GM21381 (cell line): ENCODE measurements around the gene LRRC58.

ENCODE experiments used
- ATAC-seq: cut with Tn5 transposase; IDR thresholded peaks from one replicate; pipeline ENCODE4 v1.9.1; 2021; ENCODE audit warnings: mild to moderate bottlenecking, moderate library complexity; ENCODE audit not compliant: unreplicated experiment

Gene LRRC58

DNA sequence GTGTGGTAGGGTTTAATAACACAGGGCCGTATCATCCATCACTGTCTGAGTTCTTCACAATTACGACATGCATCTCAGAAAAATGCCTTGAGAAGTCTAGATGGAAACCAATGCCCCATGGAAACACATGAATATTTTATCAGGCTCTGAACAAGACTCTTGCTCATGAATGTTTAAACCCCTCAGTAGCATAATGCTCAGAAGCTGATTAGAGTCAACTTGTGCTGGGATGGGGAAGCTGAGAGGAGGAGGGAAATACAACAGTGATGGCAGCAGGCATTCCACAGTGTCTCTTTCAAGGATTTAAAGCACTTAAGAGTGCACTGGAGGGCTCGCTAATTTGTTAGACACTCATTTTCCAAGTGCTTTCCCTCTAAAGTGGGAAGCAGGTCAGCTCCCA, 67.9 kb downstream of the LRRC58 start:
- ATAC-seq, result no peak

DNA sequence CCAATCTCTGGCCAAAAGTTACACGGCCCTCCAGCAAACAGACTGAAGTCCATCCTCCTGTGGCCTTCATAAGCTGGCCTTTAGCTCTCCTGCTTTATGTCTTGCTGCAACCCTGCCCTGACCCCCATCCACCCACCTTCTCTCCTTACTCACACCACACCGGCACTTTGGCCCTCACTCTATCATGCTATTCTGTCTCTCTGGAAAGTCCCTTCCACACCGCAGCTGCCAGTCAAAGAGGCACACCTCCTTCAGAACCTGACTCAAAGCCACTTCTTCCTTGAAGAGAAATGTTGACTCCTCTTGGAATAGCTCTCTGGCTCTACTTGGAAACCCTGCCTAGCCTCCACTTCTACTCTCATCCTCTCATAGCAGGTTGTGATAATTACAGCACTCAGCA, 68.6 kb downstream of the LRRC58 start:
- no peak for ATAC-seq

DNA sequence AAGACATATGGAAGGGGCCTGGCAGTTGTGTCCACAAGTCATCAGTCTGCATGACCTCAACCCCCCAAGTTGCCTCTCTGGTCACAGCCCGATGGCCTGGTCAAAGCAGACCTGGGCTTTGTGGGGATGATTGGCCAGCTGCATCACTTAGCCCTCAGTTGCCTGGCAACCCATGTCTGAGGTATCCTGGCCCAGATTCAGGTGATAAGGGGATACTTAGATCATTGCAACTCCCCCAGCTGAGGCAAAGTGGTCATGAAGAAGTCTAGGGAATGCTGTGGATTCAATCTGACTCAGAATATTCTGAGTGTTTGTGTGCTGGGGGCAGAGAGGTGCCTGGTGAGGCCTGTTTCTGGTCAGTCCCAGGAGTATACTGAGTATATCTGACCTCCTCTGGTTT, 69.1 kb downstream of the LRRC58 start:
- no peak for ATAC-seq

DNA sequence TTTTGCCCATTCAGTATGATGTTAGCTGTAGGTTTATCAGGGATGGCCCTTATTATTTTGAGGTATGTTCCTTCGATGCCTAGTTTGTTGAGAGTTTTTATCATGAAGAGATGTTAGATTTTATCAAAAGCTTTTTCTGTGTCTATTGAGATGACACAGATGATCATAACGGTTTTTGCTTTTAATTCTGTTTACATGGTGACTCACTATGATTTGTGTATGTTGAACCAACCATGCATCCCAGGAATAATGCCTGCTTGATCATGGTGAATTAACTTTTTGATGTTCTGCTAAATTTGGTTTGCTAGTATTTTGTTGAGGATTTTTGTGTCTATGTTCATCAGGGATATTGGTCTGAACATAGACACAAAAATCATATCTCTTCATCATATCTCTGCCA, 72.4 kb downstream of the LRRC58 start:
- ATAC-seq, result no peak

DNA sequence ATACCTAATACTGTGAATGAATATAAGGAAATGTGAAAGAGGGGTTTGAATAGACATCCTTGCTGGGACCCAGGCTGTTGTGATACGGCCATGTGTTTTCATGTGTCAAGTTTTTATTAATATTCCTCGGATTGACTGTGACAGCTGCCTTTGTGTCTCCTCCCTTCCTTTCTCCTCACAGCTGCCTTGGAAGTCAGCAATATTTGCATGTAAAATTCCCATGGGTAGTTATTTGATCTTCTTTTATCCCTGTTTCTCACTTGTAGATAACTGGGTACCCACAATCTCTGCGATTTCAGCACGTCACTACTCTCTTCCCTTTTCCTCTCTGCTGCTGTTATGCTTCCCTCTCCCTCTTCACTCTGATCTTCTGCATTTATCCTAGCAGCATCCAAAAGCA, 73.5 kb downstream of the LRRC58 start:
- no peak for ATAC-seq

DNA sequence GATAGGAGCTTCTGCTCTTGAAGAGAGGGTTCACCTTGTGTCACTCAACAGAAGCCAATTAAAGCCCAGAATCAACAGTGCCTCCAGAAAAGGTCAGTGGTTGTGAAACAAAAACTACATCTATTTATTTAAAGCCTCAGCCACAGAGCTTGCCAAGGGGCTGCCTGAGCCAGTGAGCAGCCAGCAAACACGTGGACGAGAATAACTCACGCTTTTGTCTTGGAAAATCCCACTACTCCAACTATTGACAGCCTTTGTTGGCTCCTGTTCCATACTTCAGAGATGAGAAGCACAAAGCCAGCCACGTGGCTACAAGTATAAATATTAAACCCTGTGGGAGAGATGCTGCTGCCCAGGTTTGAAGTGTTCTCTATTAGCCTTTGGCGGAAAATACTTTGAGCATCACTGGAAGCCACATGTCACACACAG, 74.4 kb downstream of the LRRC58 start:
- no peak for ATAC-seq
